ENCODE data around the gene TXNDC2.

DNA sequence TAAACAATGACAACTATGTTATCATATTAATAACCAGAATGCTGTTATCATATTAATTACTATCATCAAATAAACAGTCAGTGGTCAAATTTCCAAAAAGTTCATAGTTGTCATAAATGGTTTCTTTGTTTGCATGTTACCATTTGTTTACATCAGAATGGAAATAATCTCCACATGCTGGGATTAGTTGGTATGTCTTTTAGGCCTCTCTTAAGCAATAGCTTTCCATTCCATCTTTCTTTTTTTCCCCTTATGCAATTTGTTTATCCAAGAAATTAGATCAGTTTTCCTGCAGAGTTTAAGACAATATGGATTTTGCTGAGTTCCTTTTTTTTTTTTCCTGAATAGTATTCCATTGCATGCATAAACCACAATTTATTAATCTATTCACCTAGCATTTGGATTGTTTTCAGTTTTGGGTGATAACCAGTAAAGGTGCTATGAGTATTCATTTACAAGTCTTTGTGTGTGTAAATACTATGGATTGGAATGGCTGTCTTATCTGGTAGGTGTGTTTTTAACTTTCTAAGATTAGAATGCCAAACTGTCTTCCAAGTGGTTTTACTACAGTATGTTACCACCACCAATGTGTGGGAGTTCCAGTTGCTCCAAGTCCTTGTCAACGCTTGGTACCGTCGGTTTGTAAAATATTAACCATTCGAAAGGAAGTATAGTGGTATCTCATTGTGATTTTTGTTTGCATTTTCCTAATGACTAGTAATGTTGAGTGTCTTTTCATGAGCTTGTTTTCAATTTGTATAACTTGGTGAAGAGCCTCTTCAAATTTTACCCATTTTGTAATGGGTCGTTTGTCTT is 33.3 kb upstream of the TXNDC2 start:
- TF ChIP-seq, protein P1, sequence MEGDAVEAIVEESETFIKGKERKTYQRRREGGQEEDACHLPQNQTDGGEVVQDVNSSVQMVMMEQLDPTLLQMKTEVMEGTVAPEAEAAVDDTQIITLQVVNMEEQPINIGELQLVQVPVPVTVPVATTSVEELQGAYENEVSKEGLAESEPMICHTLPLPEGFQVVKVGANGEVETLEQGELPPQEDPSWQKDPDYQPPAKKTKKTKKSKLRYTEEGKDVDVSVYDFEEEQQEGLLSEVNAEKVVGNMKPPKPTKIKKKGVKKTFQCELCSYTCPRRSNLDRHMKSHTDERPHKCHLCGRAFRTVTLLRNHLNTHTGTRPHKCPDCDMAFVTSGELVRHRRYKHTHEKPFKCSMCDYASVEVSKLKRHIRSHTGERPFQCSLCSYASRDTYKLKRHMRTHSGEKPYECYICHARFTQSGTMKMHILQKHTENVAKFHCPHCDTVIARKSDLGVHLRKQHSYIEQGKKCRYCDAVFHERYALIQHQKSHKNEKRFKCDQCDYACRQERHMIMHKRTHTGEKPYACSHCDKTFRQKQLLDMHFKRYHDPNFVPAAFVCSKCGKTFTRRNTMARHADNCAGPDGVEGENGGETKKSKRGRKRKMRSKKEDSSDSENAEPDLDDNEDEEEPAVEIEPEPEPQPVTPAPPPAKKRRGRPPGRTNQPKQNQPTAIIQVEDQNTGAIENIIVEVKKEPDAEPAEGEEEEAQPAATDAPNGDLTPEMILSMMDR (IDR thresholded peaks at IDR 0.05) = no peak
- TF ChIP-seq POLR2A (IDR thresholded peaks at IDR 0.05) = no peak

All from uterus (tissue), 2 donors.